ENCODE measurements around the gene CDADC1.
A peak's percentile ranks its signal among the peaks of the same experiment; 100 is the strongest.
"Not testable (repeated sequence)": the region's sequence is repeated elsewhere in the genome, so short reads cannot be mapped to it uniquely, and the experiment has no call there.

CDADC1 gene

GRCh38 chr13:49240017-49240416 lies 7.7 kb upstream of the CDADC1 start:
- DNase-seq = no peak

- DNase-seq = no peak
These were observed 6.4 kb upstream of the CDADC1 start for GRCh38 chr13:49241296-49241695.

- no peak for DNase-seq
These were observed 2.6 kb upstream of the CDADC1 start for GRCh38 chr13:49245101-49245500.

DNA sequence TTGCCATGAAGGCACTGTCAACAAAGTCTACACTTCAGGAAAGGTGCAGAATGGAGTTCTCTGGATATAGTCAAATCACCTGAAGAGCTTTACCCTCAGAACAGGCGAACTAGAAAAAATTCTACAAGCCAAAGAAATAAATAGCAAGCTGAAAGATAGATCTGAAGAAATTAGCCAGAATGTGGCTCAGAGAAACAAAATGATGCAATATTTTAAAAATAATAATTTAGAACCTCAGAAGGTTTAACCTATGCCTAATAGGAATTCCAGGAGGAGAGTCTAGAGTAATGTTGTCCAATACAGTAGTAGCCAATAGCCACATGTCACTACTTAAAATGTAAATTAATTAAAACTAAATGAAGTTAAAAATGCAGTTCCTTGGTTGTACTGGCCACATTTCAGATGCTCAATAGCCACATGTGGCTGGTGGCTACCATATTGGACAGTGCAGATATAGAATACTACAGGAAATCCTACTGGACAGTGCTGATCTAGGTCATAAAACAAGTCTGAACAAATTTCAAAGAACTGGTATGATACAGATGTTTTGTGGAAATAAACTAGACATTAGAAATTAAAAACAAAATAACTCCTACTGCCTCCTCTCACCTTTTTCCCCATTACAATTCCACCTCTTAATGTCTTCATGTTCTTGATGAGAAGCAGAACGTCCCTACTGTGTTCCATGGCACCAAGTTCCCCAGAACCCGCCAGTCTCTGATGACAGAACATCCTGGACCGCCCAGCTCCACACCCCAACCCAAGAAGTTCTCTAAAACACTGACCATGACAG lies 679 bp upstream of the CDADC1 start:
- no peak for DNase-seq

- no peak for DNase-seq
These were observed 887 bp downstream of the CDADC1 start for GRCh38 chr13:49248622-49249002.

- DNase-seq = no peak
These were observed 3.6 kb downstream of the CDADC1 start for GRCh38 chr13:49251326-49251725.

DNA sequence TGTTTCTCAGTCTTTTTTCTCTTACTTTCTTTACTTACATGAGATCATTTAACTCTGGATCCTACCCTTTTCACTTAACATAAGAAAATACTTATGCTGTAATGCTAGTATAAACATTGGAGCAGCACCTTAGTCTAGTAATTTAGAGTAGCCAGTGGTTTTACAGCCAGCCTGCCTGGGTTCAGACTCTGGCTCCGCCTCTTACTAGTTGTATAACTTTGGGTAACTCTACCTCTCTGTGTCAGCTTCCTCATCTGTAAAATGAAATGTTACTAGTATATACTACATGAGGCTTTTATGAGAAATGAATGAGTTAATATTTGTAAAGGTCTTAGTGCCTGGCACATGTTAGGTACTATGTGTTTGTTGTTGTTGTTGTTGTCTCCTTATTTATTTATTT lies 5.6 kb downstream of the CDADC1 start:
- DNase-seq = no peak

DNA sequence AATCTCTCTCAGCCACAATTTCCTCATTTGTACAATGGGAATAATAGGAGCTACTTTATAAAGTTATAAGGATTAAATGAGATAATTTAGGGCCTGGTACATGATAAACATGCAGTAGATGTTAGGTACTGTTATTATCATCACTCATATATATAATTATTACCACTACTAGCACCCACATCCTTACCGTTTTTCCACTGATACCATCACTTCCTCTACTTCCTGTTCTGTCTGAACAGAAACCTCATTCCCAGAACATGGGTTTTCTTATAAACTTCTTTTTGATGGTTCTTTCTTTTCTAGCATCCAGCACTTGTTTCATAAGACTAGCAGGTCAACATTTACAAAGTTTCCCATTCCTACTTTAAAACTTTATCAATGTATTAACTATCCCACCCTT lies 6.3 kb downstream of the CDADC1 start:
- DNase-seq = no peak

- DNase-seq = no peak
These were observed 9.1 kb downstream of the CDADC1 start for GRCh38 chr13:49256841-49257240.

GRCh38 chr13:49258089-49258796 lies 10.5 kb downstream of the CDADC1 start:
- no peak for DNase-seq

DNA sequence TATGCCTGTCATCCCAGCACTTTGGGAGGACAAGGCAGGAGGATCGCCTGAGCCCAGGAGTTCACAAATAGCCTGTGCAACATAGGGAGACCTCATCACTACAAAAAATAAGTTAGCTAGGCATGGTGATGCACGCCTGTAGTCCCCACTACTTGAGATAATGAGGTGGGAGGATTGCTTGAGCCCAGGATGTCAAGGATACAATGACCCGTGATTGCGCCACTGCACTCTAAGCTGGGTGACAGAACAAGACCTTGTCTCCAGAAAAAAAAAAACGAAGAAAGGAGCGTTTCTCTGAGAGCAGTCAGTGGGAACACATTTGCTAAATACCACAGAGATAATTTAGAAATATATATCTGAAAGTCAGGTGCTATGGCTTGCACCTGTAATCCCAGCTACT lies 11.9 kb downstream of the CDADC1 start:
- no peak for DNase-seq

DNA sequence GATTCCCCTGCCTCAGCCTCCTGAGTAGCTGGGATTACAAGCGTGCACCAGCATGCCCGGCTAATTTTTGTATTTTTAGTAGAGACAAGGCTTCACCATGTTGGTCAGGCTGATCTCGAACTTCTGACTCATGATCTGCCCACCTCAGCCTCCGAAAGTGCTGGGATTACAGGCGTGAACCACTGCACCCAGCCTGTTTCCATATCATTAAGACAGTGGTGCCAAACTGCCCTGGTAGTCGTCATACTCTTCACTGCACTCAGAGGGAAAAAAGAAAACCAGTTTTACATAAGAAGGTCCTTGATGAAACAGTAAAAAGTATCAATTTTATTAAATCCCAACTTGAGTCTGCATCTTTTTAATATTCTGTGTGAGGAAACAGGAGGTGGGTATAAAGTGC lies 14.9 kb downstream of the CDADC1 start:
- no peak for DNase-seq

DNA sequence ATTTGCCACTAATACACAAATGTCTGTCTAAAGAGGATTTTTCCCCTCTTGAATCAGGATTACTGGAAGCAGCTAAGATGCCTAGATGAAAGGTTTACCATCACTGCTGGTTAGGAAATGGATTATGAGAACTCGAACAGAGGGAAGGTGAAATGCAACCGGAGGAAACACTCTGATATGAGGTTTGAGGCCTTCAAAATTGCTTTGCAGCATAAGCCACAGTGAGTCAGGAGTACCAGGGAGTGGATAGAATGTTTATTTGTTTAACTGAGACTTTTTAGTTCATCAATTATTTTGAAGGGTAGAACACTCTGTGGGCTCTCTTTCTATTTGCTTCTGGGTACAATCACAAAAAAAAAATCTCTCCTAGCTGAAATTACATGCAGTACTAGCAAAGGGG lies 18.1 kb downstream of the CDADC1 start:
- no peak for DNase-seq

DNA sequence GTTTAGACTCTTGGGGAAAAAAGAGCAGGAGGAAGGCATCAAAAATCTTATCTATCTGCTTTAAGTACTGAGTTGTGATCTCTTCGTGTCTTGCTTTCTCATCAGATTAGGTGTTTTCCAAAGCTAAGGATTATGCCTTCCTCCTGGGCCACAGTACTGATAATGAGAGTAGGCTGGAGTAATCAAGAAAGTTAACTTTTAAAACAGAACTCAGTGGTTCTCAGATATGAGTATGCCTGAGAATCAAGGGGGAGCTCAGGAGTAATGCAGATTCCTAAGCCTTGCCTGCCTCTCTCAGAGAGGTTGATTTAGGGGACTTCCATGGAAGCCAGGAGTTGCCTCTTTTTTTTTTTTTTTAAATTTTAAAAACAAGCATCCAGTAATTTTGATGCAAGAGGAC lies 23.5 kb downstream of the CDADC1 start:
- DNase-seq = no peak

GRCh38 chr13:49272296-49272695 lies 24.6 kb downstream of the CDADC1 start:
- no peak for DNase-seq

GRCh38 chr13:49278211-49278610 lies 30.5 kb downstream of the CDADC1 start:
- no peak for DNase-seq

- DNase-seq = no peak
These were observed 31.4 kb downstream of the CDADC1 start for GRCh38 chr13:49279112-49279511.

DNA sequence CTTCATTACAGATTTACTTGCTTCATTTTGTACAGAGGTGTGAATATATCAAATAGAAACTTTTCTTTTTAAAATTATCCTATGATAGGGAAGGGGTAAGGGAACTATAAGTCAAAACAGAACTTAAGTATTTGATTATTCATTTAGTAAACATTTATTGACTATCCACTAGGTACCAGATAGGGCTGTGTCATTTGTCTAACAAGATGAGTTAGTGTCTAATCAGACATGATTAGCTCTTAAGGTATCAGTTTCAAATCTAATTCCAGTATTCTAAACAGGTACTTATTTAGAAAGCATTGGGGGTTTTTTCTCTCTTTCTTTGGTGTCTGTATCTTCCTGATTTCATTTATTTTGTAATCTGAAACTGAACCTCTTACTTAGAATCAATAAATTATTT lies 32.2 kb downstream of the CDADC1 start:
- DNase-seq = no peak

DNA sequence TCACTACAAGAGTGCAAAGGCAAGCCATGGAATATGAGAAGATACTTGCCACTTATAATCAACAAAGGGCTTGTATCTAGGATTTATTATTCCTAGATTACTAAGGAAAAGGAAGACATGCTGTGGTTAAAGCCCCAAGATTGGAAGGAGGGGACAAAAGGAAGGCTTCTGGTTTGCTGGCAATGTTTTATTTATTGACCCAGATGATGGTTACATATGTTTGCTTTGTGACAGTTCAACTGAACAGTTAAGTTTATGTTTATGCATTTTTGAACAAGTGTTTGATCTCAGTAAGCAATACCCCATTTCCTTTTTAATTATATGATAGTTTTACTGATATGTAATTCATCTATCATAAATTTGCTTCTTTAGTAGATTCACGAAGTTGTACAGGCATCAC lies 40.3 kb downstream of the CDADC1 start:
- DNase-seq = no peak

DNA sequence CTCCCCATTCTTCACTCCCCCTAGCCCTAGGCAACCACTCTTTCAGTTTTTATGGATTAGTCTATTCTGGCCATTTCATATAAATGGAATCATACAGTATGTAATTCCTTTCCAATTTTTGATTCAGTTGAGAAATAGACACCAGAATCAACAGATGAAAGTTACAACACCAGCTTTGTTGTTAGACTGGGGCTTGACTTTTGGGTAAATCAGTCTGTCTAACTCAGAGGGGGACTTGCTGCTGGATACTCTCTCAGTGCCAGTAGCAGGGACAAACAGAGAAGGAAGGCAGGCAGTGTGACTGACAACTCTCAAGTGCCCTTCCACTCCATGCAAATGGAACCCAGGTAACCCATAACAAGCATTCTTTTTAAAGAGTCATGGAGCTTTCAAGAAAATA lies 40.7 kb downstream of the CDADC1 start:
- DNase-seq = no peak

DNA sequence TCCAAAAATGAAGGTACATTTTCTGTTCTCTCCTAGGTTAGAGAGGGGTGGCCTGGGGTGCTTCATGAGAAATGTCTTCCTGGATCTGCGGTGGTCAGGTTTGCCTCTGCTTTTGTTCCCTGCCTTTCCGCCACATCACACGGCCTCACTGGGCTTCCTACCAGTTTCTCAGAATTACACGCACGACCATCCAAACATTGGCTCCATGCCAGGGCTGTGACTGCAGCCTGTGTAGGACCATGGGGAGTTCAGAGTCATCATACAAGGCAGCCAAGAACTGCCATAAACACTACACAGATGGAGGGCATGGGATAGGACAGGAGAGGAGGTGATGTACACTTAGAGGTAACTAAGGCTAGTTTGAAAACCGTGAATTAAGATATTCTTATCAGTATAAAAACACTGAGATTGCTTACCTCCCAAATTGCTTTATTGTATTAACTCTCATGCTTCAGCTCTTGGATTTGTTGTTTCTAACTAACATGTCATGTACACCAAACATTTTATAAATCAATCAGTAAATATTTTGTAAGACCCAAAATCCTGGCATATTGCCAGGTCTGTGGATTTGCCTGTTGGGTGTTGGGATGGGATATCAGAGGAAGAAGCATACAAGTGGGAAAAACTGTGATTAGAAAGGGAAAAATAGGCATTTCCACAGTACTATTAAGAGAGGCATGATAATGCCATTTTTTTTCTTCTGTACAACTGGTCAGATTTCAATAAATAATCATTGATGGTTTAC lies 45.2 kb downstream of the CDADC1 start:
- DNase-seq = peak; percentile 65

DNA sequence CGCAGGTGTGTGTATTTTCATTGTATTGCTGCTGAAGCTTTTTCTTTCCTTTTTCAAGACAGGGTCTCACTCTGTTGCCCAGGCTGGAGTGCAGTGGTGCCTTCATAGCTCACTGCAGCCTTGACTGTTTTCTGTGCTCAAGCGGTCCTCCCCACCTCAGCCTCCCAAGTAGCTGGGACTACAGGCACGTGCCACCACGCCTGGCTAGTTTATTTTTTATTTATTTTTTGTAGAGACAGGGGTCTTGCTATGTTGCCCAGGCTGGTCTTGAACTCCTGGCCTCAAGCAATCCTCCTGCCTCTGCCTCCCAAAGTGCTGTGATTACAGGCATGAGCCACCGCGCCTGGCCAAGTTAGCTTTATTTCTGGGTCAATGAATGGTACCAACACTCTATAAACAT lies 47.0 kb downstream of the CDADC1 start:
- DNase-seq = not testable (repeated sequence)

DNA sequence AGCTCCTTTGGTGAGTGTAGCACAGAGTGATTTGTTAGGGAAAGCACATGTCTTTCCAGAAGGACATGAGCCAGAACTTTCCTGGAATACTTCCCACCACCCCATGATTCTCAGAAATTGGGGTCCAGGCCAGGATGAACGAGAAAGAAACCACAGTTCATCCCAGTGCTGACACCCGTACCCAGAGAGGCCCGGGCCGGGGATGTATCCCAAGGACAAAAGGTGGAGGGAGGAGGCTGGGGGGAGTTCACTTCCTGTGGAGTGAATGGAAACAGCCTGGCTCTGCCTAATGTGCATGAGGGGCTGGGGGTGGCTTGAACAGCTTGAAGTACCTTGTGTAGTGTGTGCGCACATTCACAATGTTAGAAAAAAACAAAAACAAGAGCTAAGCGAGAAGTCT lies 47.5 kb downstream of the CDADC1 start:
- DNase-seq = no peak

DNA sequence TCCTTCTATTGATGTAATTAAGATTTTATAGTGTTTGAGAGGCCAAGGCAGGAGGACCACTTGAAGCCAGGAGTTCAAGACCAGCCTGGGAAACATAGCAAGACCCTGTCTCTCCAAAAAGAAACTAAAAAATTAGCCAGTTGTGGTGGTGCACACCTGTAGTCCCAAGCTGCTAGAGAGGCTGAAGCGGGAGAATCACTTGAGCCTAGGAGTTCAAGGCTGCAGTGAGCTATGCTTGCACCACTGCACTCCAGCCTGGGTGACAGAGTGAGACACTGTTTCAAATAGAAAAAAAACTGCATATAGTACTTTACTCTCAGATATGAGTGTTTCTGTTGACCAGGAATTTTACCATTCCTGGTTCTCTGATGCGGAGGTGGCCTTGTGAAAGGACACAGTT lies 48.9 kb downstream of the CDADC1 start:
- DNase-seq = no peak
